HepG2 (cell line): ENCODE results near the gene SLC16A11. TPM values are rescaled to one million over a fixed set of nuclear protein-coding genes. Genes with fewer than 3 reads are reported as not detected.

Experiments used
- ATF3 ChIP-seq: sonication (generic); formaldehyde crosslinking; IDR thresholded peaks from 2 replicates; pipeline ENCODE4 v1.4.0; 2020; ENCODE audit warnings: missing genetic modification reagents
- CENPT ChIP-seq: sonication (generic); formaldehyde crosslinking; IDR thresholded peaks from 2 replicates; pipeline ENCODE4 v1.8.0; 2022; ENCODE audit warnings: low read depth, mild to moderate bottlenecking, moderate library complexity, missing genetic modification reagents
- CREB1 ChIP-seq, 2 experiments: fragments of 450-650 bp in 1 of 2; IDR thresholded peaks; 2 replicates each; pipeline ENCODE4 v1.6.1; 2016 to 2017; ENCODE audit warnings: control low read depth in 1 of 2, mild to moderate bottlenecking in 1 of 2, missing compliant biosample characterization in 1 of 2, missing genetic modification characterization in 1 of 2
- DPF2 ChIP-seq: sonication (generic); formaldehyde crosslinking; IDR thresholded peaks from 2 replicates; pipeline ENCODE4 v1.4.0; 2020; ENCODE audit warnings: mild to moderate bottlenecking, low read depth, missing genetic modification reagents, borderline replicate concordance
- ELF3 ChIP-seq: IDR thresholded peaks from 2 replicates; pipeline ENCODE4 v1.6.1; 2016; ENCODE audit warnings: missing genetic modification reagents, missing compliant biosample characterization
- FIP1L1 ChIP-seq: fragments of 200-400 bp; formaldehyde crosslinking; IDR thresholded peaks from 2 replicates; pipeline ENCODE4 v1.6.1; 2018; ENCODE audit warnings: low read depth, mild to moderate bottlenecking, low read length, moderate library complexity, borderline replicate concordance; ENCODE audit not compliant: insufficient read depth
- FLYWCH1 ChIP-seq: sonication (generic); formaldehyde crosslinking; IDR thresholded peaks from 2 replicates; pipeline ENCODE4 v1.8.1; 2023; ENCODE audit warnings: mild to moderate bottlenecking, missing genetic modification reagents
- FOXJ3 ChIP-seq: sonication (generic); formaldehyde crosslinking; IDR thresholded peaks from 2 replicates; pipeline ENCODE4 v1.4.0; 2020; ENCODE audit warnings: missing genetic modification reagents, mild to moderate bottlenecking, borderline replicate concordance
- KAT7 ChIP-seq: IDR thresholded peaks from 2 replicates; pipeline ENCODE4 v1.6.1; 2018; ENCODE audit warnings: borderline replicate concordance, missing compliant biosample characterization
- KDM5A ChIP-seq: fragments of 200-600 bp; sonication (generic); IDR thresholded peaks from 2 replicates; pipeline ENCODE4 v1.7.0; 2018; ENCODE audit warnings: antibody characterized with exemption, mild to moderate bottlenecking, low read length, borderline replicate concordance
- KDM6A ChIP-seq: IDR thresholded peaks from 2 replicates; pipeline ENCODE4 v1.6.1; 2016; ENCODE audit warnings: low read depth
- KLF13 ChIP-seq: sonication (generic); formaldehyde crosslinking; IDR thresholded peaks from 2 replicates; pipeline ENCODE4 v1.4.0; 2020; ENCODE audit warnings: mild to moderate bottlenecking, missing genetic modification reagents
- NFE2 ChIP-seq: sonication (generic); formaldehyde crosslinking; IDR thresholded peaks from 2 replicates; pipeline ENCODE4 v1.4.0; 2020; ENCODE audit warnings: missing genetic modification reagents
- NFKB2 ChIP-seq: sonication (generic); formaldehyde crosslinking; IDR thresholded peaks from 2 replicates; pipeline ENCODE4 v1.4.0; 2020; ENCODE audit warnings: missing genetic modification reagents, borderline replicate concordance
- SRF ChIP-seq: IDR thresholded peaks from 2 replicates; pipeline ENCODE4 v1.6.1; 2011; ENCODE audit warnings: mild to moderate bottlenecking, low read depth, low read length, moderate library complexity
- THAP9 ChIP-seq: sonication (generic); formaldehyde crosslinking; IDR thresholded peaks from 2 replicates; pipeline ENCODE4; 2020; ENCODE audit warnings: missing genetic modification reagents, mild to moderate bottlenecking, borderline replicate concordance
- U2AF2 ChIP-seq: fragments of 200-400 bp; formaldehyde crosslinking; IDR thresholded peaks from 2 replicates; pipeline ENCODE4 v1.6.1; 2017; ENCODE audit warnings: low read depth, mild to moderate bottlenecking, low read length
- XRCC5 ChIP-seq: fragments of 200-400 bp; formaldehyde crosslinking; optimal IDR thresholded peaks from 2 replicates; pipeline ENCODE3; 2017; ENCODE audit warnings: mild to moderate bottlenecking, low read length
- ZNF280D ChIP-seq: sonication (generic); formaldehyde crosslinking; IDR thresholded peaks from 2 replicates; pipeline ENCODE4 v1.5.1; 2020; ENCODE audit warnings: mild to moderate bottlenecking, missing genetic modification reagents
- ZNF331 ChIP-seq: sonication (generic); formaldehyde crosslinking; IDR thresholded peaks from 2 replicates; pipeline ENCODE4 v1.4.0; 2020; ENCODE audit warnings: missing genetic modification reagents
- ZNF333 ChIP-seq: sonication (generic); formaldehyde crosslinking; IDR thresholded peaks from 2 replicates; pipeline ENCODE4 v1.4.0; 2020; ENCODE audit warnings: mild to moderate bottlenecking, missing genetic modification reagents, borderline replicate concordance
- ZNF557 ChIP-seq: sonication (generic); formaldehyde crosslinking; IDR thresholded peaks from 2 replicates; pipeline ENCODE4 v1.4.0; 2020; ENCODE audit warnings: missing genetic modification reagents
- ZNF768 ChIP-seq: sonication (generic); formaldehyde crosslinking; IDR thresholded peaks from 2 replicates; pipeline ENCODE4 v1.4.0; 2020; ENCODE audit warnings: missing genetic modification reagents
- ZNF788 ChIP-seq: sonication (generic); formaldehyde crosslinking; IDR thresholded peaks from 2 replicates; pipeline ENCODE4 v1.5.0; 2020; ENCODE audit warnings: mild to moderate bottlenecking, missing genetic modification reagents, borderline replicate concordance
- polyA plus RNA-seq, 8 experiments: library from polyadenylated mRNA; depleted of rRNA in 3 of 8; stranded (reverse) in 7 of 8; unstranded in 1 of 8; fragments of >200 nt; fragmentation: Illumina TruSeq in 4 of 8; extraction: Trizol in 4 of 8; gene quantifications; 2 replicates each; pipeline versions ENCODE4 v1.2.1 to v1.2.3, GENCODE V29; 2011 to 2016; ENCODE audit warnings: low read depth in 4 of 8, missing spikeins in 1 of 8, mixed read lengths in 1 of 8; ENCODE audit not compliant: insufficient read depth in 1 of 8
- total RNA-seq, 5 experiments: library from RNA; depleted of rRNA; stranded (reverse); fragments of >200 nt; fragmentation: Illumina TruSeq; extraction: Trizol; gene quantifications; 2 replicates each; pipeline ENCODE4 v1.2.3, GENCODE V29; 2016; ENCODE audit warnings: low read depth in 1 of 5

The SLC16A11 gene
- total and polyA plus RNA-seq, 2 of the 13 experiments (the other 11 are each of a cell fraction or from before 2014, with no cell fraction given), result not detected

- peak; percentile 90 for TF ChIP-seq ATF3
- TF ChIP-seq NFKB2 (CRISPR knock-in tag), result peak; percentile 15; the same call in 1 of the 2 replicates
- peak; percentile 43; the same call in 1 of the 2 replicates for TF ChIP-seq KDM5A
- peak; percentile 67 for TF ChIP-seq KAT7 (CRISPR knock-in tag)
- no peak for TF ChIP-seq KLF13 (CRISPR knock-in tag)
- peak; percentile 50; the same call in 1 of the 2 replicates for TF ChIP-seq ZNF768 (CRISPR knock-in tag)
- TF ChIP-seq FLYWCH1 (CRISPR knock-in tag), result no peak
- no peak for TF ChIP-seq SRF
- TF ChIP-seq FIP1L1, result peak; percentile 81; the same call in 1 of the 2 replicates
- 0 out of 2 replicates have a peak, but pooled peaks have one; percentile 6 for TF ChIP-seq ZNF333 (CRISPR knock-in tag)
- no peak for TF ChIP-seq ZNF557 (CRISPR knock-in tag)
- no peak for TF ChIP-seq KDM6A
- TF ChIP-seq ELF3, result peak; percentile 59; the same call in 1 of the 2 replicates
- TF ChIP-seq ZNF788 (CRISPR knock-in tag), result peak; percentile 81
- peak; percentile 96 for TF ChIP-seq CREB1 (IDR thresholded peaks at IDR 0.05)
- TF ChIP-seq CREB1 (CRISPR knock-in tag; IDR thresholded peaks at IDR 0.05), result peak; percentile 67; the same call in 1 of the 2 replicates
- peak; percentile 89; the same call in 1 of the 2 replicates for TF ChIP-seq THAP9 (CRISPR knock-in tag)
- no peak for TF ChIP-seq ZNF280D (CRISPR knock-in tag)
- no peak for TF ChIP-seq NFE2 (CRISPR knock-in tag)
- peak; percentile 70; the same call in 1 of the 2 replicates for TF ChIP-seq CENPT (CRISPR knock-in tag)
- no peak for TF ChIP-seq U2AF2
- no peak for TF ChIP-seq FOXJ3 (CRISPR knock-in tag)
- peak; percentile 79; the same call in 1 of the 2 replicates for TF ChIP-seq ZNF331 (CRISPR knock-in tag)
- TF ChIP-seq DPF2 (CRISPR knock-in tag), result no peak; the same call in 1 of the 2 replicates
- TF ChIP-seq XRCC5, result peak; percentile 61
Observed at GRCh38 chr17:7014261-7014994, 29.5 kb downstream of the SLC16A11 start (continued).
